K562 (cell line): Measurements from ENCODE around the gene ING5. TPM values are rescaled to one million over a fixed set of nuclear protein-coding genes. Genes with fewer than 3 reads are reported as not detected.
A peak's percentile ranks its signal among the peaks of the same experiment; 100 is the strongest.

Experiments used
- DNMT1 ChIP-seq: fragments of 450-650 bp; IDR thresholded peaks from 2 replicates; pipeline ENCODE4 v1.6.1; 2016; ENCODE audit warnings: antibody characterized with exemption, mild to moderate bottlenecking
- ESRRB ChIP-seq: fragments of 250-450 bp; sonication (Bioruptor Pico); IDR thresholded peaks from 2 replicates; pipeline ENCODE4 v1.5.0; 2020; ENCODE audit warnings: mild to moderate bottlenecking, moderate library complexity, borderline replicate concordance
- FOSL1 ChIP-seq: fragments of 200-800 bp; sonication (Bioruptor generic); conservative IDR thresholded peaks from 2 replicates; pipeline ENCODE4 v1.6.1; 2016; ENCODE audit warnings: missing genetic modification characterization, missing compliant biosample characterization
- HDAC1 ChIP-seq, 2 experiments: fragments of 450-650 bp; IDR thresholded peaks; 2 replicates each; pipeline ENCODE4 v1.6.1; 2016 to 2017; ENCODE audit warnings: inconsistent platforms in 1 of 2, mild to moderate bottlenecking in 1 of 2, moderate library complexity in 1 of 2
- HEY1 ChIP-seq: fragments of 250-450 bp; sonication (Bioruptor Pico); IDR thresholded peaks from 2 replicates; pipeline ENCODE4 v1.5.0; 2020; ENCODE audit warnings: mild to moderate bottlenecking, moderate library complexity, borderline replicate concordance
- HMGN3 ChIP-seq: IDR thresholded peaks from 2 replicates; pipeline ENCODE4 v1.6.1; 2011; ENCODE audit warnings: borderline replicate concordance, low read depth, mild to moderate bottlenecking, mixed read lengths, low read length; ENCODE audit not compliant: insufficient read length; ENCODE audit errors: extremely low read depth
- HNRNPLL ChIP-seq: fragments of 200-400 bp; formaldehyde crosslinking; IDR thresholded peaks from 2 replicates; pipeline ENCODE4 v1.6.1; 2017; ENCODE audit warnings: low read length, low read depth, mild to moderate bottlenecking; ENCODE audit not compliant: poor library complexity, severe bottlenecking
- KLF1 ChIP-seq: fragments of 450-650 bp; IDR thresholded peaks from 2 replicates; pipeline ENCODE4 v1.6.1; 2016; ENCODE audit warnings: missing genetic modification characterization, missing compliant biosample characterization
- NONO ChIP-seq, 2 experiments: fragments of 200-400 bp in 1 of 2; fragments of 450-650 bp in 1 of 2; formaldehyde crosslinking in 1 of 2; IDR thresholded peaks; 2 replicates each; pipeline ENCODE4 v1.6.1; 2017; ENCODE audit warnings: low read depth in 2 of 2, mild to moderate bottlenecking in 2 of 2, moderate library complexity in 2 of 2, low read length in 1 of 2
- RBM39 ChIP-seq: fragments of 200-400 bp; formaldehyde crosslinking; optimal IDR thresholded peaks from 2 replicates; pipeline ENCODE3; 2018; ENCODE audit warnings: low read depth, low read length
- RHOXF2B ChIP-seq: fragments of 250-450 bp; sonication (Bioruptor Pico); conservative IDR thresholded peaks from 2 replicates; pipeline ENCODE4 v1.5.1; 2021
- ZNF224 ChIP-seq: sonication (generic); formaldehyde crosslinking; IDR thresholded peaks from 2 replicates; pipeline ENCODE4 v1.8.0; 2022; ENCODE audit warnings: mild to moderate bottlenecking, missing genetic modification reagents
- ZNF668 ChIP-seq: fragments of 250-450 bp; sonication (Bioruptor Pico); IDR thresholded peaks from 2 replicates; pipeline ENCODE4 v1.8.0; 2022; ENCODE audit warnings: mild to moderate bottlenecking, inconsistent platforms
- ZNF695 ChIP-seq: fragments of 450-650 bp; formaldehyde crosslinking; IDR thresholded peaks from 2 replicates; pipeline ENCODE4 v1.4.0; 2020; ENCODE audit warnings: mild to moderate bottlenecking, moderate library complexity
- ZNF707 ChIP-seq: fragments of 250-450 bp; sonication (Bioruptor Pico); conservative IDR thresholded peaks from 2 replicates; pipeline ENCODE4 v1.8.0; 2022; ENCODE audit warnings: inconsistent platforms, mild to moderate bottlenecking, moderate library complexity
- polyA plus RNA-seq, 8 experiments: library from polyadenylated mRNA; depleted of rRNA in 4 of 8; stranded (reverse) in 5 of 8; unstranded in 3 of 8; fragments of >200 nt; fragmentation: Nextera tagmentation in 2 of 8; fragmentation: Illumina TruSeq in 1 of 8; extraction: Ambion mirVana in 2 of 8; extraction: Trizol in 1 of 8; gene quantifications; 2 replicates each; pipeline versions ENCODE4 v1.2.1 to v1.2.3, GENCODE V29; 2011 to 2014; ENCODE audit warnings: inconsistent platforms in 1 of 8, missing spikeins in 1 of 8
- total RNA-seq, 7 experiments: library from RNA; depleted of rRNA in 6 of 7; stranded (reverse); fragments of >200 nt in 6 of 7; fragmentation: Illumina TruSeq in 2 of 7; extraction: Trizol in 2 of 7; gene quantifications; 2 replicates each; pipeline versions ENCODE4 v1.2.1 to v1.2.3, GENCODE V29; 2011 to 2021; ENCODE audit warnings: low replicate concordance in 1 of 7
- TF ChIP-seq, protein P1 (sequence below): fragments of 250-450 bp; sonication (Bioruptor Pico); IDR thresholded peaks from 2 replicates; pipeline ENCODE4 v1.8.0; 2022; ENCODE audit warnings: moderate library complexity, mild to moderate bottlenecking, inconsistent platforms
- TF ChIP-seq, protein P2 (sequence below): sonication (generic); formaldehyde crosslinking; IDR thresholded peaks from 2 replicates; pipeline ENCODE4 v1.8.1; 2023; ENCODE audit warnings: mild to moderate bottlenecking, missing genetic modification reagents
- TF ChIP-seq, protein P3 (sequence below): fragments of 200-800 bp; sonication (Bioruptor generic); IDR thresholded peaks from 2 replicates; pipeline ENCODE4 v1.6.1; 2017; ENCODE audit warnings: missing genetic modification characterization, missing compliant biosample characterization
- TF ChIP-seq, protein P4 (sequence below): conservative IDR thresholded peaks from 2 replicates; pipeline ENCODE4 v1.6.1; 2011; ENCODE audit warnings: low read depth, mild to moderate bottlenecking, low read length; ENCODE audit not compliant: control insufficient read depth

ING5 gene
- total and polyA plus RNA-seq, 9 of the 15 experiments (the other 6 are each of a cell fraction or from before 2014, with no cell fraction given): 10.4 to 53.3 (median 27.9) TPM

DNA sequence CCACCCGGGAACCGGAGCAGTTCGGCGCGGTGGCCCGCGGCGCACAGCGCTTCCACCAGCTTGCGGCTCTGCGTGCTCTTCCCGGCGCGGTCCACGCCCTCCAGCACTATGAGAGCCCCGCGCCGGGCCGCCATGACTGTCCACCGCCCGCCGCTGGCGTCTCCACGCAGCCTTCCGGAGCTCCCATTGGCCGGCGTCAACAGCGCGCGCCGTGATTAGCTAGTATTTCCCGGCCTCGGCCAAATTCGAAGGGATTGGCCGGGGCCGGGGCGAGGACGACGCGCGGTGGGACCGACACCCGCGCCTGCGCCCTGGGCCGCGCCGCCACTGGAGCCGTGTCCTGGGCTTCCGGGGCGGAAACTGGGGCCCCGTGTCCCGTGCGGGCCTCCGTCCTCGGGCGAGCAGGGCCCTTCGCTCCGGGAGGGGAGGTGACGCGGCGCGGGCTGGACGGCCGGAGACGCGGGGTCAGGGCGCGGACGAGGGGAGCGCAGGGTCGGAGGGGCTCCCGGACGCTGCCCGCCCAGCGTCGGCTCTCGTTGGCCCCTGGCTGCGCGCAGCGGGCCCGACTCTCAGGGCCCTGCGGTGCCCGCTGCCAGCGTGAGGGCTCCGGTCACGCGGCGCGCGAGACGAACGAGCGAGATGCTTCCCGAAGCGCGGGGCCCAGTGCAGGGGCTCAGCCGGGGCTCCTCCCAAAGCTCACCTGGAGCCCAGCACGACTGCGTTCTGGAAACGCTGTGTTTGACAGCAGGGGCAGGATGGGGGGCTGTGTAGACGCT lies 15.0 kb upstream of the ING5 start, which contains the start of gene DTYMK (continued):
- TF ChIP-seq HDAC1 (IDR thresholded peaks at IDR 0.05) (peak in 1 of 2 experiments; percentile 74; a peak in 1 of 4 replicates), ZNF695 (CRISPR knock-in tag) (no peak), HMGN3 (peak; percentile 51), HNRNPLL (peak; percentile 39), ZNF668 (no peak), ESRRB (CRISPR knock-in tag) (no peak), RBM39 (no peak), HEY1 (CRISPR knock-in tag) (no peak), ZNF707 (CRISPR knock-in tag) (no peak), FOSL1 (tag) (0 out of 2 replicates have a peak, but pooled peaks have one; percentile 11), RHOXF2B (CRISPR knock-in tag) (no peak), NONO (IDR thresholded peaks at IDR 0.05; ENCODE audit: low read depth in 2 of 2, low read length in 1 of 2) (peak; percentile 66 to 72), ZNF224 (no peak), KLF1 (tag) (peak; percentile 59; the same call in 1 of the 2 replicates), DNMT1 (no peak)
- TF ChIP-seq, protein P1, sequence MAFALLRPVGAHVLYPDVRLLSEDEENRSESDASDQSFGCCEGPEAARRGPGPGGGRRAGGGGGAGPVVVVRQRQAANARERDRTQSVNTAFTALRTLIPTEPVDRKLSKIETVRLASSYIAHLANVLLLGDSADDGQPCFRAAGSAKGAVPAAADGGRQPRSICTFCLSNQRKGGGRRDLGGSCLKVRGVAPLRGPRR (CRISPR knock-in tag): no peak
- TF ChIP-seq, protein P2, sequence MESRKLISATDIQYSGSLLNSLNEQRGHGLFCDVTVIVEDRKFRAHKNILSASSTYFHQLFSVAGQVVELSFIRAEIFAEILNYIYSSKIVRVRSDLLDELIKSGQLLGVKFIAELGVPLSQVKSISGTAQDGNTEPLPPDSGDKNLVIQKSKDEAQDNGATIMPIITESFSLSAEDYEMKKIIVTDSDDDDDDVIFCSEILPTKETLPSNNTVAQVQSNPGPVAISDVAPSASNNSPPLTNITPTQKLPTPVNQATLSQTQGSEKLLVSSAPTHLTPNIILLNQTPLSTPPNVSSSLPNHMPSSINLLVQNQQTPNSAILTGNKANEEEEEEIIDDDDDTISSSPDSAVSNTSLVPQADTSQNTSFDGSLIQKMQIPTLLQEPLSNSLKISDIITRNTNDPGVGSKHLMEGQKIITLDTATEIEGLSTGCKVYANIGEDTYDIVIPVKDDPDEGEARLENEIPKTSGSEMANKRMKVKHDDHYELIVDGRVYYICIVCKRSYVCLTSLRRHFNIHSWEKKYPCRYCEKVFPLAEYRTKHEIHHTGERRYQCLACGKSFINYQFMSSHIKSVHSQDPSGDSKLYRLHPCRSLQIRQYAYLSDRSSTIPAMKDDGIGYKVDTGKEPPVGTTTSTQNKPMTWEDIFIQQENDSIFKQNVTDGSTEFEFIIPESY: peak; percentile 17; the same call in 1 of the 2 replicates
- TF ChIP-seq, protein P3, sequence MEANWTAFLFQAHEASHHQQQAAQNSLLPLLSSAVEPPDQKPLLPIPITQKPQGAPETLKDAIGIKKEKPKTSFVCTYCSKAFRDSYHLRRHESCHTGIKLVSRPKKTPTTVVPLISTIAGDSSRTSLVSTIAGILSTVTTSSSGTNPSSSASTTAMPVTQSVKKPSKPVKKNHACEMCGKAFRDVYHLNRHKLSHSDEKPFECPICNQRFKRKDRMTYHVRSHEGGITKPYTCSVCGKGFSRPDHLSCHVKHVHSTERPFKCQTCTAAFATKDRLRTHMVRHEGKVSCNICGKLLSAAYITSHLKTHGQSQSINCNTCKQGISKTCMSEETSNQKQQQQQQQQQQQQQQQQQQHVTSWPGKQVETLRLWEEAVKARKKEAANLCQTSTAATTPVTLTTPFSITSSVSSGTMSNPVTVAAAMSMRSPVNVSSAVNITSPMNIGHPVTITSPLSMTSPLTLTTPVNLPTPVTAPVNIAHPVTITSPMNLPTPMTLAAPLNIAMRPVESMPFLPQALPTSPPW (CRISPR knock-in tag): peak; percentile 74
- TF ChIP-seq, protein P4, sequence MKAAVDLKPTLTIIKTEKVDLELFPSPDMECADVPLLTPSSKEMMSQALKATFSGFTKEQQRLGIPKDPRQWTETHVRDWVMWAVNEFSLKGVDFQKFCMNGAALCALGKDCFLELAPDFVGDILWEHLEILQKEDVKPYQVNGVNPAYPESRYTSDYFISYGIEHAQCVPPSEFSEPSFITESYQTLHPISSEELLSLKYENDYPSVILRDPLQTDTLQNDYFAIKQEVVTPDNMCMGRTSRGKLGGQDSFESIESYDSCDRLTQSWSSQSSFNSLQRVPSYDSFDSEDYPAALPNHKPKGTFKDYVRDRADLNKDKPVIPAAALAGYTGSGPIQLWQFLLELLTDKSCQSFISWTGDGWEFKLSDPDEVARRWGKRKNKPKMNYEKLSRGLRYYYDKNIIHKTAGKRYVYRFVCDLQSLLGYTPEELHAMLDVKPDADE: peak; percentile 55; the same call in 1 of the 2 replicates
